GM10248 (cell line): ENCODE results near the gene MAPK8IP3.

Experiments
- CTCF ChIA-PET: fragments of 300-600 bp; sonication (Branson Sonifier 250); formaldehyde crosslinking; extraction: SDS; loops from one replicate; lab custom pipeline; 2021; ENCODE audit warnings: antibody characterized with exemption; lab: Yijun Ruan, JAX
- POLR2A ChIA-PET: fragments of 350-650 bp; sonication (Branson Sonifier 250); formaldehyde crosslinking; extraction: SDS; loops from one replicate; lab custom pipeline; 2020; ENCODE audit warnings: antibody characterized with exemption; lab: Yijun Ruan, JAX
- DNase-seq: peaks from one replicate; pipeline ENCODE4 v3.0.0; 2012; ENCODE audit errors: extremely low spot score
- TF ChIP-seq, protein P1 (sequence below): IDR thresholded peaks from 2 replicates; pipeline ENCODE4 v1.5.1; 2012; ENCODE audit warnings: mild to moderate bottlenecking, low read depth; ENCODE audit errors: extremely low read depth, missing control alignments, control extremely low read depth

MAPK8IP3 gene

DNA sequence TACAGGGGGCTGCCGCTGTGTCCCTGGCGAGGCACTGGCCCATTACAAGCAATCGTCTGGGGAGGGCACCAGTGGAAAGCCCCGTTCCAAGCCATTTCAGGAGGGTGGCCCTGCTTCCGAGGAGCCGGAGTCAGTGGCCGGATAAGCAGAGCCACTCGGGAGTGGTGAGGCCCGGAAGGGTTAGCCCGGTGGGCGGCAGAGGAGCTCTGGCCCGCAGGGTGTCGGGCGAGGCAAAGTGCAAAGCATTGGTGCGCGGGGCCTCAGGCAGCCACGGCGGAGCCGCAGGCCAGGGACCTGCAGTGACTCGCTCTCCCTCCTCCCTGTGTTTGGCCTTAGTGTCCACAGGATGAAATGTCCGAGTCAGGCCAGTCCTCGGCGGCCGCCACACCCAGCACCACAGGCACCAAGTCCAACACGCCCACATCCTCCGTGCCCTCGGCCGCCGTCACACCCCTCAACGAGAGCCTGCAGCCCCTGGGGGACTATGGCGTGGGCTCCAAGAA is 40.7 kb downstream of the MAPK8IP3 start:
- ChIA-PET CTCF (interaction anchor here (1.0 to 1.6 kb wide), 2 partner anchors 14 to 23 kb away, joined by 4 read pairs; no protein-coding TSS in a partner anchor), POLR2A (no interaction called here)
- TF ChIP-seq, protein P1, sequence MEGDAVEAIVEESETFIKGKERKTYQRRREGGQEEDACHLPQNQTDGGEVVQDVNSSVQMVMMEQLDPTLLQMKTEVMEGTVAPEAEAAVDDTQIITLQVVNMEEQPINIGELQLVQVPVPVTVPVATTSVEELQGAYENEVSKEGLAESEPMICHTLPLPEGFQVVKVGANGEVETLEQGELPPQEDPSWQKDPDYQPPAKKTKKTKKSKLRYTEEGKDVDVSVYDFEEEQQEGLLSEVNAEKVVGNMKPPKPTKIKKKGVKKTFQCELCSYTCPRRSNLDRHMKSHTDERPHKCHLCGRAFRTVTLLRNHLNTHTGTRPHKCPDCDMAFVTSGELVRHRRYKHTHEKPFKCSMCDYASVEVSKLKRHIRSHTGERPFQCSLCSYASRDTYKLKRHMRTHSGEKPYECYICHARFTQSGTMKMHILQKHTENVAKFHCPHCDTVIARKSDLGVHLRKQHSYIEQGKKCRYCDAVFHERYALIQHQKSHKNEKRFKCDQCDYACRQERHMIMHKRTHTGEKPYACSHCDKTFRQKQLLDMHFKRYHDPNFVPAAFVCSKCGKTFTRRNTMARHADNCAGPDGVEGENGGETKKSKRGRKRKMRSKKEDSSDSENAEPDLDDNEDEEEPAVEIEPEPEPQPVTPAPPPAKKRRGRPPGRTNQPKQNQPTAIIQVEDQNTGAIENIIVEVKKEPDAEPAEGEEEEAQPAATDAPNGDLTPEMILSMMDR = no peak
- DNase-seq = no peak

DNA sequence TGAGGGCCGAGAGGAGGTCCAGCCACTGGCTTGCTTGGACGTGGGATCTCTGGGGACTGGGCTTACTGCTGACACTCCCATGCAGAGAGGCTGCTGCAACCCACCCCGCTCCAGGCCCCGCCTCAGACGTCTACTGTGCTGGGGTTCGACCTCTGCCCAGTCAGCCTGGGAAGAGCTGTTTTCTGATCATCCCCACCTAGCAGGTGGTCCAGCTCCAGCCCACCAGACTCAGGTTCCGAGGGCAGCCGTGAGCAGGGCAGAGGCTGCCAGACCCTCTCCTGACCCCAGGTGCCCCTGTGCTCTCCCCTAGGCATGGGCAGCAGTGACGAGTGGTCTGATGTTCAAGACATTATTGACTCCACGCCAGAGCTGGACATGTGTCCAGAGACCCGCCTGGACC is 41.9 kb downstream of the MAPK8IP3 start:
- CTCF ChIA-PET = no interaction called here
- DNase-seq = no peak
- TF ChIP-seq, protein P1 = no peak
- POLR2A ChIA-PET = no interaction called here

DNA sequence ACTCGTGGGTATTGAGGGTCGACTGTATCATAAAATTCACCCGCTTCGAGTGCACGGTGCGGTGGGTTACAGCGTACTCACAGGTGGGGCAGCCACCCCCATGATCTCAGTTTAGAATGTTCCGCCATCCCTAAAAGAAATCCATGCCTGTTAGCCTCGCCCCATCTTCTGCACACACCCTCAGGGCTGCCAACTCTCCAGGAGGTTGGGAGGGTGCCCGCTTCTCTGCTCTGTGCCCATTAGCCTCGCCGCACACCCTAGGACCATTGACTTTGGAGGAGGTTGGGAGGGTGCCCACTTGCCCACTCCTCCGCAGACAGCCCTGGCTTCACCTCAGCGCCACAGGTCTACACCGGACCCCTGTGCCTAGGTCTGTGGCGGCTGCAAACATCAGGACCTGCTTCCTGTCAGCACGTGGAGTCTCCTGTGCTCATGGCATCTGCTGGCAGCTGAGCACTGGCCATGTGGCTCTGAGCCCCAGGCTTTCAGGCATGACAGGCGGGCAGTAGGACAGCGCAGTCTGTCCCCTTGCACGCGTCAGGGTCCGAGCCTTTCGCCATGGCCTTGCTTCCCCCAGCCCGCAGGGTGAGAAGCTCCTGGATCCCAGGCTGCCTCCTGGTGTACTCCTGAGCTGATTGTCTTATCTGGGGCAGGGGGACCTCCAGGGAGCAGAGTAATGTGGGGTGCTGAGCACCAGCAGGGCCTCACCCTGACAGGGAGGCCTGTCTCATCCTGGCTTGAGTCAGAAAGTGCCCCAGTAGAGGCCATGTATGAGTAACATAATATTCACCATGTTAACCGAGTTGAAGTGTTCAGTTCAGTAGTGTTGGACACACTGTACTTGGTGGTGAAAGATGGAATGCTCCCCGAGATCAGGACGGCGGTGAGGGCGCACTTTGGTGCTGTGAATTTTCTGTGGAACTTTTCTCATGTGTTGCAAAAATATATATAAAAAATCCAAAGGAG is 43.4 kb downstream of the MAPK8IP3 start:
- TF ChIP-seq, protein P1 = no peak
- ChIA-PET POLR2A (no interaction called here), CTCF (interaction anchor here (1.0 to 3.4 kb wide), 2 partner anchors 26 to 44 kb away, joined by 5 to 9 read pairs; partner anchors contain the start of gene MAPK8IP3)
- DNase-seq = no peak

DNA sequence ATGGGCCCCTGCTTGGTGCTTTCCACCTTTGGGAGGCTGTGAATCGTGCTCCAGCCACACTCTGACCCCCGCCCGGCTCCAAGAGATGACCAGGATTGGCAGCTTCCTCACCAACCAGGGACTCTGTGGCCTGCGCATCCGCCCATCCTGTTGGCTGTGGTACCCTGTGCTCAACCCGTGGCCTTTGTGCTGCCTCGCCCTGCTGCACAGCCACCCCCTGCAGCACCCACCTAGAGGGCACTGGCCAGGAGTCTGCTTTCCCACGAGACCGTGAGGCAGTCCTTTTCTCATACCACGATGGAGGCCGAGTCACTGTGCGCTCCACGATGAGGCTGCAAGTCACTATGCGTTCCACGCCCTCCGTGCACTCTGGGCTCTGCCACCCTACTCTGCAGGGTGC is 46.0 kb downstream of the MAPK8IP3 start:
- DNase-seq = no peak
- TF ChIP-seq, protein P1 = no peak
- ChIA-PET CTCF (interaction anchor here (3.4 kb wide), 1 partner anchor 46 kb away, joined by 9 read pairs; the partner anchor contains the start of gene MAPK8IP3), POLR2A (no interaction called here)

DNA sequence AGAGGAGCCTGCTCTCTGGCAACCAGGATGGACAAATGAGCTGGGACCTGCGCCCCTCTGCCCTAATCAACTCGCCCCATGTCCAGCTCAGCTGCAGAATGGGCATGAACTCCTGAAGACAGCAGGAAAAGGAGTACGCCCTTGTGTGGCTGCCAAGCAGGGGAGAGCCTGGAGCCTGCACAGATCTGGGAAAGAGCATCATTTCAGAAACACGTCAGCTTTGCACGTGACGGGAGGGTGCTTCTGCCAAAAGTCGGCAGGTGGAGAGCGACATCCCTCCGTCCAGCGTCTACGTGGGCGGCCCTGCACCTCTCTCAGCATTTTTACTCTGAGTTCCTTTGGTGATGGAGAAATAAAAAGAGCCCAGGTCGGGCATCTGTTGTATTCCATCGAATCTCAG is 46.9 kb downstream of the MAPK8IP3 start:
- POLR2A ChIA-PET = no interaction called here
- CTCF ChIA-PET = interaction anchor here (3.4 kb wide), 1 partner anchor 47 kb away, joined by 9 read pairs; the partner anchor contains the start of gene MAPK8IP3
- no peak for DNase-seq
- TF ChIP-seq, protein P1 = no peak

DNA sequence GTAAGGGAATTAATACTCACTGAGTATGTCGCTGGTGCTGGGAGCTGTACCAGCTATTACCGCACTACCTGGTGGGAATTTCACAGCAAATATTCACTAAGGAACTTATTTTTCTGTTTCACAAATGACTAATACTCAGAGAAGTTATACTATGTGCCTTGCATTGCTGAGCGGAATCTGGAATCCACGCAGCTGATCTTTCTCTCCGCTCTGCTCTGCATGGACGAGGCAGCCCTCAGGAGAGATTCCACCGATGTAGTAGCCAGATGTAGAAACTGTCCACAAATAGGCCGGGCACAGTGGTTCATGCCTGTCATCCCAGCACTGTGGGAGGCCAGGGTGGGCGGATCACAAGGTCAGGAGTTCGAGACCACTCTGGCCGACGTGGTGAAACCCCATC is 48.2 kb downstream of the MAPK8IP3 start:
- POLR2A ChIA-PET = no interaction called here
- TF ChIP-seq, protein P1 = no peak
- CTCF ChIA-PET = interaction anchor here (1.5 kb wide), 1 partner anchor 48 kb away, joined by 4 read pairs; the partner anchor contains the start of gene MAPK8IP3
- DNase-seq = no peak
